PC-9 (cell line): Measurements from ENCODE around the gene FBXO47. TPM values are rescaled to one million over a fixed set of nuclear protein-coding genes. Genes with fewer than 3 reads are reported as not detected.

ENCODE experiments used
- BruUV-seq: library from RNA; stranded (reverse); fragments of 400-500 nt; replicated peaks from 2 replicates; lab custom pipeline; 2021; lab: Mats Ljungman, UMichigan
- CTCF ChIA-PET: fragments of 300-600 bp; sonication (Branson Sonifier 250); formaldehyde crosslinking; loops from one replicate; lab custom pipeline; 2022; ENCODE audit warnings: antibody characterized with exemption; lab: Charles Lee
- POLR2A ChIA-PET: fragments of 300-600 bp; sonication (Branson Sonifier 250); formaldehyde crosslinking; loops from one replicate; lab custom pipeline; 2022; ENCODE audit warnings: antibody characterized with exemption; ENCODE audit not compliant: unreplicated experiment; lab: Charles Lee
- DNase-seq, 2 experiments: peaks; one replicate each; pipeline versions ENCODE4 v3.0.0 to v3.0.0-alpha.2; 2015 to 2022; ENCODE audit warnings: mixed read lengths in 1 of 2
- H2AFZ ChIP-seq: fragments of 200-600 bp; sonication (generic); 2 replicates; pipeline ENCODE4 v1.8.1; 2017; ENCODE audit warnings: antibody characterized with exemption
- H3F3A ChIP-seq: fragments of 200-600 bp; sonication (generic); 2 replicates; pipeline ENCODE4 v1.8.1; 2017; ENCODE audit warnings: antibody characterized with exemption, mild to moderate bottlenecking, low read depth; ENCODE audit not compliant: insufficient read depth
- H3K27ac ChIP-seq: fragments of 200-600 bp; sonication (generic); 2 replicates; pipeline ENCODE4 v1.6.1; 2016; ENCODE audit warnings: mixed run types
- H3K27me3 ChIP-seq: fragments of 200-600 bp; sonication (generic); 2 replicates; pipeline ENCODE4 v1.6.1; 2016; ENCODE audit warnings: low read depth, mixed run types; ENCODE audit not compliant: insufficient read depth
- H3K36me3 ChIP-seq: fragments of 200-600 bp; sonication (generic); 2 replicates; pipeline ENCODE4 v1.6.1; 2016; ENCODE audit warnings: low read depth, mixed run types
- H3K4me1 ChIP-seq: fragments of 200-600 bp; sonication (generic); replicated peaks from 2 replicates; pipeline ENCODE4 v1.6.1; 2016; ENCODE audit warnings: mixed run types; ENCODE audit not compliant: insufficient read depth
- H3K4me2 ChIP-seq: fragments of 200-600 bp; sonication (generic); 2 replicates; pipeline ENCODE4 v1.6.1; 2017; ENCODE audit warnings: mixed run types
- H3K4me3 ChIP-seq: fragments of 200-600 bp; sonication (generic); 2 replicates; pipeline ENCODE4 v1.6.1; 2016; ENCODE audit warnings: mixed run types
- H3K79me2 ChIP-seq: fragments of 200-600 bp; sonication (generic); 2 replicates; pipeline ENCODE4 v1.6.1; 2017; ENCODE audit warnings: low read depth, mixed run types
- H3K9me2 ChIP-seq: fragments of 200-600 bp; sonication (generic); 2 replicates; pipeline ENCODE4 v1.8.1; 2017; ENCODE audit warnings: mild to moderate bottlenecking; ENCODE audit not compliant: insufficient read depth
- H3K9me3 ChIP-seq: fragments of 200-600 bp; sonication (generic); 2 replicates; pipeline ENCODE4 v1.8.1; 2016; ENCODE audit warnings: low read depth; ENCODE audit not compliant: insufficient read depth
- H4K20me1 ChIP-seq: fragments of 200-600 bp; sonication (generic); 2 replicates; pipeline ENCODE4 v1.8.1; 2017; ENCODE audit not compliant: insufficient read depth
- EZH2 ChIP-seq: fragments of 200-600 bp; sonication (generic); IDR thresholded peaks from 2 replicates; pipeline ENCODE4 v1.8.0; 2017; ENCODE audit warnings: antibody characterized with exemption, low read depth
- intact Hi-C: fragments of 100-400 bp; cut with micrococcal nuclease; formaldehyde crosslinking; loops from one replicate; pipeline ENCODE4 v1.10.0; 2022; ENCODE audit not compliant: unreplicated experiment
- total RNA-seq: library from RNA; stranded (reverse); gene quantifications from 2 replicates; pipeline ENCODE4 v1.2.3, GENCODE V29; 2021
- TF ChIP-seq, protein P1 (sequence below): fragments of 200-600 bp; sonication (generic); conservative IDR thresholded peaks from 2 replicates; pipeline ENCODE4 v1.6.1; 2017; ENCODE audit warnings: mixed run types, antibody characterized with exemption, mild to moderate bottlenecking, moderate library complexity

FBXO47 gene
- total RNA-seq, 1 experiment from 2014 or later: not detected

DNA sequence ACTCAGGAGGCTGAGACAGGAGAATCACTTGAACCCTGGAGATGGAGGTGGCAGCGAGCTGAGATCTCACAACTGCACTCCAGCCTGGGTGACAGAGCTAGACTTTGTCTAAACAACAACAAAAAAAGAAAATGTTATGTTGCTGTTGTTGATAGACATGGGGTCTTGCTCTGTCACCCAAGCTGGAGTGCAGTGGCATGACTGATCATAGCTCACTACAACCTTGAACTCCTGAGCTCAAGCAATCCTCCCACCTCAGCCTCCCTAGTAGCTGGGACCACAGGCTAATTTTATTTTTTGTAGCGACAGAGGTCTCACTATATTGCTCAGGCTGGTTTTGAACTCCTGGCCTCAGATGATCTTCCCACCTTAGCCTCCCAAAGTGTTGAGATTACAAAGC lies 20.0 kb downstream of the FBXO47 start:
- Histone ChIP-seq H3K9me2 (no peaks in the 10 kb centered on the region), H3K79me2 (no peaks in the 10 kb centered on the region), H3K4me2 (no peak overlapping the region), H4K20me1 (no peaks in the 10 kb centered on the region), H3K27me3 (no peaks in the 10 kb centered on the region), H3K4me1 (no peaks in the 10 kb centered on the region), H3K4me3 (no peak overlapping the region), H3K27ac (no peak overlapping the region), H2AFZ (no peak overlapping the region), H3F3A (peaks cover 9% of the 10 kb centered on the region; the same call in 1 of the 2 replicates), H3K36me3 (no peaks in the 10 kb centered on the region), H3K9me3 (no peaks in the 10 kb centered on the region)
- intact Hi-C loops: no loop called here
- CTCF ChIA-PET: no interaction called here
- BruUV-seq: no TSS peak
- TF ChIP-seq, protein P1, sequence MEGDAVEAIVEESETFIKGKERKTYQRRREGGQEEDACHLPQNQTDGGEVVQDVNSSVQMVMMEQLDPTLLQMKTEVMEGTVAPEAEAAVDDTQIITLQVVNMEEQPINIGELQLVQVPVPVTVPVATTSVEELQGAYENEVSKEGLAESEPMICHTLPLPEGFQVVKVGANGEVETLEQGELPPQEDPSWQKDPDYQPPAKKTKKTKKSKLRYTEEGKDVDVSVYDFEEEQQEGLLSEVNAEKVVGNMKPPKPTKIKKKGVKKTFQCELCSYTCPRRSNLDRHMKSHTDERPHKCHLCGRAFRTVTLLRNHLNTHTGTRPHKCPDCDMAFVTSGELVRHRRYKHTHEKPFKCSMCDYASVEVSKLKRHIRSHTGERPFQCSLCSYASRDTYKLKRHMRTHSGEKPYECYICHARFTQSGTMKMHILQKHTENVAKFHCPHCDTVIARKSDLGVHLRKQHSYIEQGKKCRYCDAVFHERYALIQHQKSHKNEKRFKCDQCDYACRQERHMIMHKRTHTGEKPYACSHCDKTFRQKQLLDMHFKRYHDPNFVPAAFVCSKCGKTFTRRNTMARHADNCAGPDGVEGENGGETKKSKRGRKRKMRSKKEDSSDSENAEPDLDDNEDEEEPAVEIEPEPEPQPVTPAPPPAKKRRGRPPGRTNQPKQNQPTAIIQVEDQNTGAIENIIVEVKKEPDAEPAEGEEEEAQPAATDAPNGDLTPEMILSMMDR: no peak
- TF ChIP-seq EZH2: no peak
- POLR2A ChIA-PET: no interaction called here
- DNase-seq: no peak

DNA sequence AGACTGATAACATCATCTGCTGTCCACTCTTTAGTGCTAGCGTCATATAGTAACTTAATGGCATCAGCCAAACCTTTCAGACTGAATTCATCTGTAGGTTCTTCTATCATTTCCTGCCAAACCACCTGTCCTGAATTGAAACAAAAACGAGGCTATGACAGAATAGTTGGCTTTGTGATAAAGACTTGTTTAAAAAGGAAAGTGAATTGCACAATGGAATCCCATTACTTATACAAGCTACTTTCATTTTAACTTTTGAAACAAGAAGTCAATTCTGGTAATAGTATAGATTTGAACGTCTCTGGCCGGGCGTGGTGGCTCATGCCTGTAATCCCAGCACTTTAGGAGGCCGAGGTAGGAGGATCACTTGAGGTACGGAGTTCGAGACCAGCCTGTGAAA lies 23.6 kb downstream of the FBXO47 start:
- no peak for TF ChIP-seq EZH2
- TF ChIP-seq, protein P1: no peak
- Histone ChIP-seq H3K27ac (no peak overlapping the region), H4K20me1 (no peaks in the 10 kb centered on the region), H2AFZ (0 out of 2 replicates have a peak overlapping the region, but pooled peaks have one; percentile 42), H3K27me3 (no peaks in the 10 kb centered on the region), H3K9me2 (no peaks in the 10 kb centered on the region), H3K4me2 (no peak overlapping the region), H3K9me3 (no peaks in the 10 kb centered on the region), H3K36me3 (no peaks in the 10 kb centered on the region), H3F3A (peaks cover 11% of the 10 kb centered on the region; the same call in 1 of the 2 replicates), H3K4me3 (no peak overlapping the region), H3K4me1 (no peaks in the 10 kb centered on the region), H3K79me2 (no peaks in the 10 kb centered on the region)
- DNase-seq: no peak
- BruUV-seq: no TSS peak
- CTCF ChIA-PET: no interaction called here
- POLR2A ChIA-PET: no interaction called here
- intact Hi-C loops: no loop called here

DNA sequence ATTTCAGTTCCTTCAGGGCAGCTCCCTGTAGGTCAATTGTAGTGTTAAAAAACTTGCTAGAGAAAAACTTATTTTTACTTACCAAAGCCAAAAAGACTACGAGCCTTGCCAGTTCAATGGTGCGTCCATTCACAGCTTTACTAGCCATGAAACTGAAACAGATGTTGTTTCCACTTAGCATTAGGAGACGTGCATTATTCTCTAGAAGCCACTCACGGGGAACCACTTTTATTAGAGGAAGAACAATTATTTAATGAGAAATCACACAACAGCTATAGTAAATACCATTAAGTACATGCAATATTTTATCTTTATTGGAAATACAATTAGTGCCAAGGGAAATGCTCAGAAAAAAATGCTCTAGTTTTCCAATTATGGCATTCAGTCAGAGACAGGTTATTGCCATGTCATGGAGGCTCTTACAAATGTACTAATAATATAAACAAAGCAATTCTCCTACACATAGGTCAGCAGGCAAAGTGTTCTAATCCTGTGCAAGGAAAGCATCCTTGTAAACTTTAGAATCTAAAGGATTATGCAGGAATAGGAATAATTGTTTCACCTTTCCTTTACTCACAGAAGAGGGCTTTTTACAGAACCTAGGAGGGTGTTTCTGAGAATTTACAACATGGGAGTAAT lies 24.4 kb downstream of the FBXO47 start:
- no peak overlapping the region for H2AFZ ChIP-seq
- no peaks in the 10 kb centered on the region for H3K27me3 ChIP-seq
- H3K27ac ChIP-seq: no peak overlapping the region
- H3K9me3 ChIP-seq: no peaks in the 10 kb centered on the region
- no peaks in the 10 kb centered on the region for H3K4me1 ChIP-seq
- DNase-seq: no peak
- H3K79me2 ChIP-seq: no peaks in the 10 kb centered on the region
- no peak for TF ChIP-seq EZH2
- TF ChIP-seq, protein P1: no peak
- no peaks in the 10 kb centered on the region for H4K20me1 ChIP-seq
- peaks cover 12% of the 10 kb centered on the region; the same call in 1 of the 2 replicates for H3F3A ChIP-seq
- no peaks in the 10 kb centered on the region for H3K36me3 ChIP-seq
- POLR2A ChIA-PET: no interaction called here
- intact Hi-C loops: no loop called here
- H3K9me2 ChIP-seq: no peaks in the 10 kb centered on the region
- H3K4me3 ChIP-seq: no peak overlapping the region
- no TSS peak for BruUV-seq
- no peak overlapping the region for H3K4me2 ChIP-seq
- CTCF ChIA-PET: no interaction called here
